NCI-H526 treated with DMSO at 0.1 percent for 48 hours (cell line): ENCODE measurements around the gene C5AR1.
"Not testable (repeated sequence)": the region's sequence is repeated elsewhere in the genome, so short reads cannot be mapped to it uniquely, and the experiment has no call there.

Source experiments
- DNase-seq: peaks from one replicate; lab custom pipeline; 2025; lab: John Stamatoyannopoulos, UW

The C5AR1 gene

GRCh38 chr19:47284324-47284899 lies 25.2 kb upstream of the C5AR1 start:
- peak; percentile 55 for DNase-seq

DNA sequence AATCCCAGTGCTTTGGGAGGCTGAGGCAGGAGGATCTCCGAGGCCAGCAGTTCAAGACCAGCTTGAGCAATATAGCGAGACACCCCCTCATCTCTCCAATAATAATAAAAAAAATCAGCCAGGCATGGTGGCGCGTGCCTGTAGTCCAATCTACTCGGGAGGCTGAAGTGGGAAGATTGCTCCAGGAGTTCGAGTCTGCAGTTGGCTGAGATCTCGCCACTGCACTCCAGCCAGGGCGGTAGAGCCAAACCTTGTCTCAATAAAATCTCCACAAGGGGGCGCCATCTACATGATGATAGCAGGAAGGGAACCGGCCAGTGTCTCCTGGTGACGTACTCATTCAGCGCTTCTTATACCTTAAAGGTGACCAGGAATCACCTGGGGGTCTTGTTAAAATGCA lies 13.6 kb upstream of the C5AR1 start:
- peak; percentile 61 for DNase-seq

DNA sequence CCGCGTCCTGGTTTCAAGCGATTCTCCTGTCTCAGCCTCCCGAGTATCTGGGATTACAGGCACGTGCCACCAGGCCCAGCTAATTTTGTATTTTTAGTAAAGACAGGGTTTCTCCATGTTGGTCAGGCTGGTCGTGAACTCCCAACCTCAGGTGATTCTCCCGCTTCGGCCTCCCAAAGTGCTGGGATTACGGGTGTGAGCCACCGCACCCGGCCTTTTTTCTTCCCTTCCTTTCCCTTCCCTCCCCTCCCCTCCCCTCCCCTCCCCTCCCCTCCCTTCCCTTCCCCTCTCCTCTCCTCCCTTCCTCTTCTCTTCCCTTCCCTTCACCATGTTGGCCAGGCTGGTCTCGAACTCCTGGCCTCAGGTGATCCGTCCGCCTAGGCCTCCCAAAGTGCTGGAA lies 8.8 kb upstream of the C5AR1 start:
- DNase-seq = not testable (repeated sequence)

- no peak for DNase-seq
Measured at GRCh38 chr19:47302249-47302648, 7.4 kb upstream of the C5AR1 start.

GRCh38 chr19:47303966-47304365 lies 5.7 kb upstream of the C5AR1 start:
- no peak for DNase-seq

DNA sequence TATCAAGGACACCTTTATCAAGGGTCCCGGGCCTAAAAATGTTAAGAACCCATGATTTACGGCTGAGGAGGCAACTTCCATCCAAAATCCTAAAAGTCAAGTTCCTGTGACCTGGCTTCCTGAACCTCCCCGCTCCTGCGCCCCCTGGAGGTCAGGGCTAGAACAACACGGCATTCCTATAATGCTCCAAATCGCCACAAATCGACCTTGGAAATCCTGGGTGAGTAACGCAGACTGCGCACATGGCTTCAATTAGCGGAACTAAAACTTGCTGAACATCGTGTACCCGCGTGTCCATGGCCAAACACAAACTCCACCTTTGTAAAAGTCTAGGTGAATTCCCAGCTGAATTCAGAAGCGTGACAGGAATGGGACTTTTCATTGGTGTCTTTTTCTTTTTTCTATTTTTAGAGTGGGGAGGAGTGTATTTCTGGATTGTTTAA lies 4.3 kb upstream of the C5AR1 start:
- no peak for DNase-seq

DNA sequence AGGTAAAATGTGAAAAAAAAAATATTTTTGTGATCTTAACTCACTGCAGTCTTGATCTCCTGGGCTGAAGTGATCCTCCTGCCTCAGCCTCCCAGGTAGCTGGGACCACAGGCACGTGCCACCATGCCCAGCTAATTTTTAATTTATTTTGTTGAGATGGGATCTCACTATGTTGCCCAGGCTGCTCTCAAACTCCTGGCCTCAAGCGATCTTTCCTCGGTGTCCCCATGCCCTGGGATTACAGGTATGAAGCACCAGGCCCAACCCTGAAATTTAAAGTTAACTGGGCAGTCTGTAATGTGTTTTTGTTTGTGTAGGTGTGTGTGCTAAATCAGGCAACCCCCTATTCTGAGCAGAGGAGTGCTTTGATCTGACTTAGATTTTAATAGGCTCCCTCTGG lies 3.4 kb upstream of the C5AR1 start:
- DNase-seq = no peak

DNA sequence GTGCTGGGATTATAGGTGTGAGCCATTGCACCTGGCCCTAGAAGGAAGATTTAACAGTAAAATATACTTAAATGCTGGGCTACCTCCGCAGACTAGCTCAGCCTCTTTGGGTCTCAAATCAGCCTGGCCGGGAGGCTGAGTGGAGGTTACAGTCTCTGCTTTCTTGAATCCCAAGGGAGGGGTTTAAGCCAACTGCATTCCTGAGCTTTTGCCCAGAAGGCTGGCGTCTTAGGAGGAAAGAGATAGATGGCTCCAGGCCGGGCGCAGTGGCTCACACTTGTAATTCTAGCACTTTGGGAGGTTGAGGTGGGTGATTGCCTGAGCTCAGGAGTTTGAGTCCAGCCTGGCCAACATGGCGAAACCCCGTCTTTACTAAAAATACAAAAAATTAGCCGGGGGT lies 623 bp upstream of the C5AR1 start:
- no peak for DNase-seq

GRCh38 chr19:47310323-47310722 lies 662 bp downstream of the C5AR1 start:
- no peak for DNase-seq

- no peak for DNase-seq
Measured at GRCh38 chr19:47310819-47311218, 1.2 kb downstream of the C5AR1 start.

- no peak for DNase-seq
Measured at GRCh38 chr19:47312366-47313006, 2.8 kb downstream of the C5AR1 start.

DNA sequence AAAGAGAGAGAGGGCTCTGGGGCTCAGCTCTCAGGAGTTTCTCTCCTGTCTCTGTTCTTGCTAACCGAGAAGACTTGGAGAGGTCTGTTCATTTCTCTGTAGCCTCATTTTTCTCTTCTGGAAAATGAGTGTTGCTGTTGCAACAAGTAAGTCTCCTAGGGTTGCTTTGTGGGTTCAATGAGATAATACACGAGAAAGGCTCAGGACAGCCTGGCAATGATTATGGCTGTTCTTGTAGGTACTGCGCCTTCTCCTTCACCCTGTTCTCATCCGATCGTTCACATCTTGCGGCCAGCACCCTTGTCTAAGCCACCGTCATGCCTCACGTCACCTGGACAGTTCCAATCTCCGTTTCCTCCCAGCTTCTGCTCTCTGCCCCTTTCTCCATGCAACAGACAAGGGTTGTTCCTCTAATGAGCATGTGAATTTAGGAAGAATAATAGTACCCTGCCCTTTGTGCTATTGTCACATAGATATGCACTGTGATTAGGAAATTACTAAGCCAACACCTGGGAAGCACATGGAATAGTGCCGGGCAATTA lies 4.2 kb downstream of the C5AR1 start:
- no peak for DNase-seq

- DNase-seq = no peak
Measured at GRCh38 chr19:47315125-47315821, 5.6 kb downstream of the C5AR1 start.

DNA sequence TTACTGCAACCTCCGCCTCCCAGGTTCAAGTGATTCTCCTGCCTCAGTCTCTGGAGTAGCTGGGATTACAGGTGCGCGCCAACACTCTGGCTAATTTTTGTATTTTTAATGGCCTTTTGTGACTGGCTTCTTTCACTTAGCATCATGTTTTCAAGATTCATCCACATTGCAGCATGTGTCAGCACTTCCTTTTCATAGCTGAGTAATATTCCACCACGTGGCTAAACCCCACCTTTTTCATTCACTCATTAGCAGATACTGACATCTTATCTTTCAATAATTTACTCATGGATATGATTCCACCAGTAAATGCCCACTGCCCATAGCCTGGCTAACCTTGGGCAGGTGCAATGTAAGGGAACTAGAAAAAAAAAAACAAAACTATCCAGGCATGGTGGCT lies 6.9 kb downstream of the C5AR1 start:
- DNase-seq = no peak

DNA sequence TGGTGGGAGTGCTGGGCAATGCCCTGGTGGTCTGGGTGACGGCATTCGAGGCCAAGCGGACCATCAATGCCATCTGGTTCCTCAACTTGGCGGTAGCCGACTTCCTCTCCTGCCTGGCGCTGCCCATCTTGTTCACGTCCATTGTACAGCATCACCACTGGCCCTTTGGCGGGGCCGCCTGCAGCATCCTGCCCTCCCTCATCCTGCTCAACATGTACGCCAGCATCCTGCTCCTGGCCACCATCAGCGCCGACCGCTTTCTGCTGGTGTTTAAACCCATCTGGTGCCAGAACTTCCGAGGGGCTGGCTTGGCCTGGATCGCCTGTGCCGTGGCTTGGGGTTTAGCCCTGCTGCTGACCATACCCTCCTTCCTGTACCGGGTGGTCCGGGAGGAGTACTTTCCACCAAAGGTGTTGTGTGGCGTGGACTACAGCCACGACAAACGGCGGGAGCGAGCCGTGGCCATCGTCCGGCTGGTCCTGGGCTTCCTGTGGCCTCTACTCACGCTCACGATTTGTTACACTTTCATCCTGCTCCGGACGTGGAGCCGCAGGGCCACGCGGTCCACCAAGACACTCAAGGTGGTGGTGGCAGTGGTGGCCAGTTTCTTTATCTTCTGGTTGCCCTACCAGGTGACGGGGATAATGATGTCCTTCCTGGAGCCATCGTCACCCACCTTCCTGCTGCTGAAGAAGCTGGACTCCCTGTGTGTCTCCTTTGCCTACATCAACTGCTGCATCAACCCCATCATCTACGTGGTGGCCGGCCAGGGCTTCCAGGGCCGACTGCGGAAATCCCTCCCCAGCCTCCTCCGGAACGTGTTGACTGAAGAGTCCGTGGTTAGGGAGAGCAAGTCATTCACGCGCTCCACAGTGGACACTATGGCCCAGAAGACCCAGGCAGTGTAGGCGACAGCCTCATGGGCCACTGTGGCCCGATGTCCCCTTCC lies 10.5 kb downstream of the C5AR1 start:
- DNase-seq = no peak

GRCh38 chr19:47321630-47322029 lies 12.0 kb downstream of the C5AR1 start:
- no peak for DNase-seq

DNA sequence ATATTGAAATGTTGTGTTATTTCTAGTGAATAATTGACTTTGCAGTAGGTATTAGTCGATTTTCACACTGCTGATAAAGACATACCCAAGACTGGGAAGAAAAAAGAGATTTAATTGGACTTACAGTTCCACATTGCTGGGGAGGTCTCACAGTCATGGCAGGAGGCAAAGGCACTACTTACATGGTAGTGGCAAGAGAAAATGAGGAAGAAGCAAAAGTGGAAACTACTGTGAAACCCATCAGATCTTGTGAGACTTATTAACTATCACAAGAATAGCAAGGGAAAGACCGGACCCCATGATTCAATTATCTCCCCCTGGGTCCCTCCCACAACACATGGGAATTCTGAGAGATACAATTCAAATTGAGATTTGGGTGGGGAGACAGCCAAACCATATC lies 12.4 kb downstream of the C5AR1 start:
- DNase-seq = no peak

- DNase-seq = no peak
Measured at GRCh38 chr19:47323409-47323808, 13.7 kb downstream of the C5AR1 start.

DNA sequence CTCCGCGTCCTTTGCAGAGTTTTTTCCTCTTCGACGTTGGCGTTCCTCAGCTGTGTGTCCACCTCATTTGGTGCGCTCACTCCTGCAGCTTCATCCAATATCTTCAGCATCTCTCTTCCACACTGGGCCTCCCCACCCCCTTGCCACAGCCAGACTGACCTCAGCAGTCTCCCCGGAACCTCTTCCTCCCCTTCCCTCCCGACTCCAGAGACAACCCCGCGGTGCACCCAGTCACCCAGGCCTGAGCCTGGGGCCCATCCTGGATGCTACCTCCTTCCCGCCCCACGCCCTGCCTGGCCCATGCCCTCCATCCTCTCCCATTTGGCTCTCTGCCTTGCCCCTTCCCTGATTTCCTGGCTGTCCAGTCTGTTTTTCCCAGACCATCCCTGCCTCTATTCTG lies 14.2 kb downstream of the C5AR1 start:
- no peak for DNase-seq

GRCh38 chr19:47324502-47324901 lies 14.8 kb downstream of the C5AR1 start:
- no peak for DNase-seq

- DNase-seq = no peak
Measured at GRCh38 chr19:47330466-47330869, 20.8 kb downstream of the C5AR1 start.

DNA sequence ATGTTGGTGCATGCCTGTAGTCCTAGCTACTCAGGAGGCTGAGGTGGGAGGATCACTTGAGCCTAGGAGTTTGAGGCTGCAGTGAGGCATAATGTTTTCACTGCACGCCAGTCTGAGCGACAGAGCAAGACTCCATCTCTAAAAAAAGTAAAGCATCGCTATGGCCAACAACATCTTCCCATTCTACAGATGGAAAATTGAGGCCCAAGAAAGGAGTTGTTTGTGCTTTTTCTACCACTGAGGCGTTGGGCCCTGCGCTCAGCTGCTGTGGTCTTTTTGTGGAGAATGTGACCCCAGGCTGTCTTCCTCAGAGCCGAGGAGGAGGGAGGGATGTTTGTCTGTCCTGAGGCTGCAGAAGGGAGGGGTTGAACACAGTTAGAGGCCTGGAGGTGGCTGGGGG lies 21.8 kb downstream of the C5AR1 start:
- DNase-seq = no peak
